K562 (cell line): Measurements from ENCODE around the gene TRIO. TPM values are rescaled to one million over a fixed set of nuclear protein-coding genes. Genes with fewer than 3 reads are reported as not detected.

Experiments used
- ATAC-seq: fragments of 200-7000 bp; cut with Tn5 transposase; 3 replicates; pipeline ENCODE4 v1.9.1; 2020; ENCODE audit warnings: moderate library complexity
- BruUV-seq: library from RNA; stranded (reverse); fragments of 400-500 nt; replicated peaks from 2 replicates; lab custom pipeline; 2021; lab: Mats Ljungman, UMichigan
- CTCF ChIA-PET: fragments of 300-600 bp; formaldehyde crosslinking; extraction: SDS; loops from one replicate; lab custom pipeline; 2021; ENCODE audit warnings: low intra/inter-chr PET ratio; lab: Yijun Ruan, JAX
- POLR2A ChIA-PET: fragments of 300-600, 350-650 bp; sonication (Branson Sonifier 250); formaldehyde crosslinking; extraction: SDS; loops from one replicate; lab custom pipeline; 2021; ENCODE audit warnings: antibody characterized with exemption, inconsistent platforms; lab: Yijun Ruan, JAX
- DNase-seq, 4 experiments: peaks; one replicate each; pipeline versions ENCODE4 v3.0.0 to v3.0.0-alpha.2; 2011 to 2018; ENCODE audit warnings: low spot score in 3 of 4, mixed read lengths in 3 of 4; ENCODE audit errors: extremely low read depth in 1 of 4
- FAIRE-seq: peaks from 2 replicates; lab custom pipeline; 2011; peaks lifted over from hg19 to GRCh38; lab: Jason Lieb, UNC
- H2AFZ ChIP-seq: 2 replicates; pipeline ENCODE4 v1.6.0; 2011; ENCODE audit warnings: low read depth, low read length, control low read depth, inconsistent platforms
- H3K27ac ChIP-seq: fragments of 200-600 bp; 3 replicates; pipeline ENCODE4 v1.8.0; 2011; ENCODE audit warnings: low read depth, mild to moderate bottlenecking, control low read depth, inconsistent platforms, low read length, moderate library complexity, mixed read lengths; ENCODE audit errors: extremely low read depth
- H3K27me3 ChIP-seq, 2 experiments: fragments of 300-600 bp in 1 of 2; 2 replicates in 1 of 2; 3 replicates in 1 of 2; pipeline versions ENCODE4 v1.6.0 to v1.8.0; 2011; ENCODE audit warnings: inconsistent platforms in 2 of 2, low read length in 2 of 2, mild to moderate bottlenecking in 1 of 2, mixed read lengths in 1 of 2, moderate library complexity in 1 of 2; ENCODE audit not compliant: control insufficient read depth in 2 of 2, insufficient read depth in 2 of 2
- H3K36me3 ChIP-seq: fragments of 300-600 bp; 3 replicates; pipeline ENCODE4 v1.8.0; 2011; ENCODE audit warnings: mild to moderate bottlenecking, low read length, inconsistent platforms; ENCODE audit not compliant: control insufficient read depth, insufficient read depth
- H3K4me1 ChIP-seq, 2 experiments: fragments of 200-600 bp in 1 of 2; replicated peaks in 1 of 2; 2 replicates in 1 of 2; 3 replicates in 1 of 2; pipeline versions ENCODE4 v1.5.1 to v1.8.0; 2011; ENCODE audit warnings: inconsistent platforms in 2 of 2, low read length in 2 of 2, mild to moderate bottlenecking in 1 of 2, mixed read lengths in 1 of 2, moderate library complexity in 1 of 2; ENCODE audit not compliant: control insufficient read depth in 2 of 2, insufficient read depth in 2 of 2
- H3K4me2 ChIP-seq: 2 replicates; pipeline ENCODE4 v1.6.1; 2011; ENCODE audit warnings: low read length, control low read depth, inconsistent platforms, mixed read lengths; ENCODE audit not compliant: insufficient read depth
- H3K4me3 ChIP-seq: fragments of 200-600 bp; sonication (generic), shearing (Covaris generic); 2 replicates; pipeline ENCODE4 v1.5.1; 2016; ENCODE audit warnings: control low read depth, inconsistent platforms
- H3K79me2 ChIP-seq: fragments of 200-600 bp; 3 replicates; pipeline ENCODE4 v1.8.0; 2011; ENCODE audit warnings: low read length, inconsistent platforms; ENCODE audit not compliant: control insufficient read depth, insufficient read depth
- H3K9ac ChIP-seq, 2 experiments: 2 replicates each; pipeline versions ENCODE4 v1.6.0 to v1.6.1; 2011; ENCODE audit warnings: low read depth in 2 of 2, low read length in 2 of 2, control low read depth in 1 of 2, inconsistent platforms in 1 of 2, mild to moderate bottlenecking in 1 of 2, mixed read lengths in 1 of 2; ENCODE audit not compliant: insufficient read depth in 1 of 2
- H3K9me1 ChIP-seq: one replicate; pipeline ENCODE4 v1.6.0; 2011; ENCODE audit warnings: inconsistent platforms, mild to moderate bottlenecking, low read length, moderate library complexity; ENCODE audit not compliant: control insufficient read depth, insufficient read depth
- H3K9me3 ChIP-seq: replicated peaks from 2 replicates; pipeline ENCODE4 v1.5.1; 2011; ENCODE audit warnings: low read depth, low read length, inconsistent platforms; ENCODE audit not compliant: control insufficient read depth, insufficient read depth
- H4K20me1 ChIP-seq: replicated peaks from 2 replicates; pipeline ENCODE4 v1.6.1; 2011; ENCODE audit warnings: low read length, inconsistent platforms, mixed read lengths; ENCODE audit not compliant: control insufficient read depth, insufficient read depth
- DLX4 ChIP-seq: fragments of 250-450 bp; sonication (Bioruptor Pico); IDR thresholded peaks from 2 replicates; pipeline ENCODE4 v1.6.1; 2021; ENCODE audit warnings: mild to moderate bottlenecking
- ETV5 ChIP-seq: sonication (generic); formaldehyde crosslinking; IDR thresholded peaks from 2 replicates; pipeline ENCODE4 v1.4.0; 2020; ENCODE audit warnings: low read depth, mild to moderate bottlenecking, missing genetic modification reagents
- IRF2 ChIP-seq: sonication (generic); formaldehyde crosslinking; IDR thresholded peaks from 2 replicates; pipeline ENCODE4 v1.8.1; 2022; ENCODE audit warnings: mild to moderate bottlenecking, missing genetic modification reagents
- MEF2D ChIP-seq: conservative IDR thresholded peaks from 2 replicates; pipeline ENCODE4 v1.6.1; 2016; ENCODE audit warnings: low read depth, missing genetic modification characterization, missing compliant biosample characterization
- NFIC ChIP-seq: fragments of 450-650 bp; IDR thresholded peaks from 2 replicates; pipeline ENCODE4 v1.6.1; 2017; ENCODE audit warnings: mild to moderate bottlenecking, inconsistent platforms
- NKRF ChIP-seq: fragments of 450-650 bp; IDR thresholded peaks from 2 replicates; pipeline ENCODE4 v1.6.1; 2016; ENCODE audit warnings: borderline replicate concordance
- NR4A1 ChIP-seq, 2 experiments: fragments of 250-450 bp in 1 of 2; fragments of 450-650 bp in 1 of 2; sonication (Bioruptor Pico) in 1 of 2; IDR thresholded peaks; 2 replicates each; pipeline versions ENCODE4 v1.4.0 to v1.6.1; 2016 to 2020; ENCODE audit warnings: mild to moderate bottlenecking in 2 of 2, missing compliant biosample characterization in 1 of 2, missing genetic modification characterization in 1 of 2, moderate library complexity in 1 of 2
- SIN3B ChIP-seq: fragments of 450-650 bp; IDR thresholded peaks from 2 replicates; pipeline ENCODE4 v1.6.1; 2017; ENCODE audit warnings: low read depth, mild to moderate bottlenecking, moderate library complexity
- TCF15 ChIP-seq: fragments of 250-450 bp; sonication (Bioruptor Pico); IDR thresholded peaks from 2 replicates; pipeline ENCODE4 v1.8.0; 2022; ENCODE audit warnings: moderate library complexity, mild to moderate bottlenecking, inconsistent platforms
- THRAP3 ChIP-seq: fragments of 450-650 bp; IDR thresholded peaks from 2 replicates; pipeline ENCODE4 v1.6.1; 2016; ENCODE audit warnings: mild to moderate bottlenecking, inconsistent platforms, borderline replicate concordance
- ZKSCAN3 ChIP-seq: fragments of 250-450 bp; sonication (Bioruptor Pico); IDR thresholded peaks from 2 replicates; pipeline ENCODE4 v1.4.0; 2020
- WGBS: fragments of 100-300 bp; shearing (Covaris generic); methylation state at CpG from one replicate; pipeline ENCODE4 v1.1.6; 2016; ENCODE audit warnings: low coverage, mixed read lengths; ENCODE audit not compliant: insufficient coverage; ENCODE audit errors: missing lambda C conversion rate; 5-methylcytosine and 5-hydroxymethylcytosine counted together
- in situ Hi-C: fragments of 300-500 bp; cut with MboI; formaldehyde crosslinking; loops from 4 replicates; pipeline ENCODE4 v1.15.0; 2018; ENCODE audit warnings: inconsistent platforms, mixed read lengths
- intact Hi-C: fragments of 100-400 bp; cut with micrococcal nuclease; formaldehyde crosslinking; loops from 2 replicates; pipeline ENCODE4 v1.14.2; 2022
- polyA plus RNA-seq, 8 experiments: library from polyadenylated mRNA; depleted of rRNA in 4 of 8; stranded (reverse) in 5 of 8; unstranded in 3 of 8; fragments of >200 nt; fragmentation: Nextera tagmentation in 2 of 8; fragmentation: Illumina TruSeq in 1 of 8; extraction: Ambion mirVana in 2 of 8; extraction: Trizol in 1 of 8; gene quantifications; 2 replicates each; pipeline versions ENCODE4 v1.2.1 to v1.2.3, GENCODE V29; 2011 to 2014; ENCODE audit warnings: inconsistent platforms in 1 of 8, missing spikeins in 1 of 8
- total RNA-seq, 7 experiments: library from RNA; depleted of rRNA in 6 of 7; stranded (reverse); fragments of >200 nt in 6 of 7; fragmentation: Illumina TruSeq in 2 of 7; extraction: Trizol in 2 of 7; gene quantifications; 2 replicates each; pipeline versions ENCODE4 v1.2.1 to v1.2.3, GENCODE V29; 2011 to 2021; ENCODE audit warnings: low replicate concordance in 1 of 7
- TF ChIP-seq, protein P1 (sequence below): fragments of 250-450 bp; sonication (Bioruptor Pico); IDR thresholded peaks from 2 replicates; pipeline ENCODE4 v1.4.0; 2020; ENCODE audit warnings: mild to moderate bottlenecking, moderate library complexity, borderline replicate concordance

TRIO gene
- total and polyA plus RNA-seq, 9 of the 15 experiments (the other 6 are each of a cell fraction or from before 2014, with no cell fraction given) = 0.24 to 5.0 (median 1.1) TPM

DNA sequence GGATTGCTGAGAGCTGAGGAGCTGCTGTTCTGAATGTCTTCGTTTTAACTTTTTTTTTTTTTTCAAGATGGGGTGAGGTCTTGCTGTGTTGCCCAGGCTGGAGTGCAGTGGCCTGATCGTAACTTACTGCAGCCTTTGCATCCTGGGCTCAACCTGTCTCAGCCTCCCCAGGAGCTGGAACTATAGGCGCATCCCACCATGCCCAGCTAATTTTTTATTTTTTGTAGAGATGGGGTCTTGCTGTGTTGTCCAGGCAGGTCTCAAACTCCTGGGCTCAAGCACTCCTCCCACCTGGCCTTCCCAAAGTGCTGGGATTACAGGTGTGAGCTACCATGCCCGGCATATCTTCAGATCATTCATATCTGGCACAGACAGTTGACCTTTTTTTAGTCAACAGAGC is 46.5 kb downstream of the TRIO start:
- no peaks in the 10 kb centered on the region for H3K79me2 ChIP-seq
- H3K4me2 ChIP-seq = no peak overlapping the region
- TF ChIP-seq TCF15 (CRISPR knock-in tag) (no peak), NR4A1 (CRISPR knock-in tag; IDR thresholded peaks at IDR 0.05) (no peak), NR4A1 (tag; IDR thresholded peaks at IDR 0.05) (no peak), SIN3B (no peak), IRF2 (CRISPR knock-in tag) (no peak), NKRF (no peak), MEF2D (tag) (no peak), DLX4 (CRISPR knock-in tag) (no peak), NFIC (no peak), ZKSCAN3 (CRISPR knock-in tag) (no peak), ETV5 (no peak), THRAP3 (no peak)
- TF ChIP-seq, protein P1, sequence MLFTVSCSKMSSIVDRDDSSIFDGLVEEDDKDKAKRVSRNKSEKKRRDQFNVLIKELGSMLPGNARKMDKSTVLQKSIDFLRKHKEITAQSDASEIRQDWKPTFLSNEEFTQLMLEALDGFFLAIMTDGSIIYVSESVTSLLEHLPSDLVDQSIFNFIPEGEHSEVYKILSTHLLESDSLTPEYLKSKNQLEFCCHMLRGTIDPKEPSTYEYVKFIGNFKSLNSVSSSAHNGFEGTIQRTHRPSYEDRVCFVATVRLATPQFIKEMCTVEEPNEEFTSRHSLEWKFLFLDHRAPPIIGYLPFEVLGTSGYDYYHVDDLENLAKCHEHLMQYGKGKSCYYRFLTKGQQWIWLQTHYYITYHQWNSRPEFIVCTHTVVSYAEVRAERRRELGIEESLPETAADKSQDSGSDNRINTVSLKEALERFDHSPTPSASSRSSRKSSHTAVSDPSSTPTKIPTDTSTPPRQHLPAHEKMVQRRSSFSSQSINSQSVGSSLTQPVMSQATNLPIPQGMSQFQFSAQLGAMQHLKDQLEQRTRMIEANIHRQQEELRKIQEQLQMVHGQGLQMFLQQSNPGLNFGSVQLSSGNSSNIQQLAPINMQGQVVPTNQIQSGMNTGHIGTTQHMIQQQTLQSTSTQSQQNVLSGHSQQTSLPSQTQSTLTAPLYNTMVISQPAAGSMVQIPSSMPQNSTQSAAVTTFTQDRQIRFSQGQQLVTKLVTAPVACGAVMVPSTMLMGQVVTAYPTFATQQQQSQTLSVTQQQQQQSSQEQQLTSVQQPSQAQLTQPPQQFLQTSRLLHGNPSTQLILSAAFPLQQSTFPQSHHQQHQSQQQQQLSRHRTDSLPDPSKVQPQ (CRISPR knock-in tag) = no peak
- FAIRE-seq = no peak
- peaks cover 5 to 18% of the 10 kb centered on the region in 2 experiments; a peak in 4 of 5 replicates for H3K27me3 ChIP-seq
- ChIA-PET POLR2A (interaction anchor here (1.2 kb wide), 1 partner anchor 9 kb away, joined by 3 read pairs; no protein-coding TSS in a partner anchor), CTCF (no interaction called here)
- 2% methylated on average over 4 of the region's 4 CpGs for WGBS
- intact Hi-C loops (no loop called here), in situ Hi-C loops (no loop called here)
- H4K20me1 ChIP-seq = peaks cover 4% of the 10 kb centered on the region; the same call in 1 of the 2 replicates
- H3K4me1 ChIP-seq = no peaks in the 10 kb centered on the region
- H3K9me1 ChIP-seq = no peaks in the 10 kb centered on the region
- DNase-seq = no peak
- H3K9me3 ChIP-seq = no peaks in the 10 kb centered on the region
- no peak overlapping the region for H3K4me3 ChIP-seq
- no peak overlapping the region for H3K27ac ChIP-seq
- BruUV-seq = no TSS peak
- H2AFZ ChIP-seq = no peak overlapping the region
- H3K9ac ChIP-seq = no peak overlapping the region
- ATAC-seq = no peak
- H3K36me3 ChIP-seq = no peaks in the 10 kb centered on the region
